Astrocyte of the spinal cord (primary cell): ENCODE measurements around the gene OPA1.

ENCODE experiments used
- DNase-seq: peaks from one replicate; pipeline ENCODE4 v3.0.0; 2011; ENCODE audit warnings: low read depth, low spot score
- H3K4me3 ChIP-seq: 2 replicates; pipeline ENCODE4 v1.5.1; 2011; ENCODE audit warnings: low read depth, mild to moderate bottlenecking, low read length, moderate library complexity
- CTCF ChIP-seq: IDR thresholded peaks from 2 replicates; pipeline ENCODE4 v1.5.1; 2012; ENCODE audit warnings: low read depth, mild to moderate bottlenecking, low read length, inconsistent platforms
- in situ Hi-C: cut with HindIII; loops from 2 replicates; pipeline ENCODE4 v1.10.0; 2017; ENCODE audit warnings: low sequenced_read_pairs

Gene OPA1

GRCh38 chr3:193620057-193620456, 27.0 kb downstream of the OPA1 start:
- no peak for TF ChIP-seq CTCF
- in situ Hi-C loops, result no loop called here
- H3K4me3 ChIP-seq, result no peak overlapping the region
- no peak for DNase-seq

- in situ Hi-C loops, result no loop called here
- TF ChIP-seq CTCF, result no peak
- H3K4me3 ChIP-seq, result no peak overlapping the region
- peak; percentile 34 for DNase-seq
Observed at GRCh38 chr3:193620650-193621049, 27.6 kb downstream of the OPA1 start.

- no peak for DNase-seq
- in situ Hi-C loops, result no loop called here
- no peak overlapping the region for H3K4me3 ChIP-seq
- TF ChIP-seq CTCF, result no peak
Observed at GRCh38 chr3:193621127-193621526, 28.1 kb downstream of the OPA1 start.

GRCh38 chr3:193630005-193630404, 37.0 kb downstream of the OPA1 start:
- no peak for DNase-seq
- in situ Hi-C loops, result no loop called here
- TF ChIP-seq CTCF, result no peak
- no peak overlapping the region for H3K4me3 ChIP-seq

GRCh38 chr3:193637831-193638230, 44.8 kb downstream of the OPA1 start:
- no peak for DNase-seq
- H3K4me3 ChIP-seq, result no peak overlapping the region
- TF ChIP-seq CTCF, result no peak
- in situ Hi-C loops, result no loop called here

GRCh38 chr3:193638833-193639232, 45.8 kb downstream of the OPA1 start:
- H3K4me3 ChIP-seq, result no peak overlapping the region
- no peak for DNase-seq
- in situ Hi-C loops, result no loop called here
- no peak for TF ChIP-seq CTCF

GRCh38 chr3:193640165-193640715, 47.2 kb downstream of the OPA1 start:
- no peak overlapping the region for H3K4me3 ChIP-seq
- in situ Hi-C loops, result no loop called here
- TF ChIP-seq CTCF, result no peak
- DNase-seq, result no peak
